Activated effector memory CD4-positive, alpha-beta T cell treated with Interleukin-2 at 50 U/mL for 16 hours (primary cell): ENCODE results near the gene MEOX1.
"Not testable (repeated sequence)": the region's sequence is repeated elsewhere in the genome, so short reads cannot be mapped to it uniquely, and the experiment has no call there.

ENCODE experiments used
- DNase-seq: peaks from one replicate; pipeline ENCODE4 v3.0.0-alpha.2; 2020

Gene MEOX1

DNA sequence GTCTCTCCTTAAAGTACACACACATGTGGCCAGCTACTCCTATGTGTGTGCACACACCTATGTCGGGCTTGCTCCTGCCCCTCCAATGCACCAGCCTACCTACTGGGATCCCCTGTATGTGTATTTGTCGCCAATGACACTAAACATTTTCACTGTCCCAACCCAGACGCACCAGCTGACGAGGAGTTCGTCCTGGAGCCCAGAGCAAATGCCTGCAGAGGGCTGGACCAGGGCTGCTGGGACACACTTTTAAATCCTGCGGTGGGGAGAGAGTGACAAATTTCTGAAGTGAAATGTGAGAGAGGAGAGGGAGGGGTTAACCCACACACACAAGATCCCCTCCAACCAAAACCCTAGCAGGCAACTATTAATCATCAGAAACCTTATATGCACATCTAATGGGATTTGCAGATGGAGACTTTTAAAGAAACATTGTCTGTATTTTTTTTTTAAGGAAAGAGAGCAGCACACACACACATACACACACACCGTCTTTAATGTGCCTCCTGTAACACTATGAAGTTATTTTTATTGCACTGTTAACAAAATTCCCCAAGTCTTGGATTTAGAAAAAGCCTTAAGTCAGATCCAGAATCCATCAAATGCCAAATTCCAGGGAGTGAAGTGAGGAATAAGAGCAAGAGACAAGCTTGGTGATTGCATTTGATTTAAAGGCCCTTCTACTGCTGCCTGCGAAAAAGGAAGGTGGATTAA lies at the start of gene MEOX1:
Gene MEOX1, minus strand, starts transcription at position 224 of the 714 bp plus-strand sequence. CDS start 388 bp downstream, outside the sequence.
- DNase-seq: no peak

DNA sequence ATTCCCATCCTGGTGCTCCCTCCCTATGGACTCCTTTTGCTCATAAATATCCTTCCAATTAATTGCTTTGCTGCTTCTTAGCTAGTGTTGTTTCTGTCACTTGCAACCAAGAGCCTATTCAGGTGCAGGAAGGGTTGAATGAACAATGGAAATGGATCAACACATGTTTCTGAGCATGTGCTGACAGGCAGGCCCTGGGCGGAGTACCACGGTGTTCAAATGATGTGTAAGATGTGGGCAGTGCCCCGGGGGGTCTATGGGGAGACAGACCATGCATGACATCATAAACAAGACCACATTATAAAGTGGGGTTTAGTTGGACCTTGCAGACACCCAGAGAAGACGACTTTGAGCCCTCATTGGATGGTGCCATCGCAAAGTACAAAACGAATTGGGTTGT lies 48.4 kb upstream of the MEOX1 start:
- DNase-seq: no peak

DNA sequence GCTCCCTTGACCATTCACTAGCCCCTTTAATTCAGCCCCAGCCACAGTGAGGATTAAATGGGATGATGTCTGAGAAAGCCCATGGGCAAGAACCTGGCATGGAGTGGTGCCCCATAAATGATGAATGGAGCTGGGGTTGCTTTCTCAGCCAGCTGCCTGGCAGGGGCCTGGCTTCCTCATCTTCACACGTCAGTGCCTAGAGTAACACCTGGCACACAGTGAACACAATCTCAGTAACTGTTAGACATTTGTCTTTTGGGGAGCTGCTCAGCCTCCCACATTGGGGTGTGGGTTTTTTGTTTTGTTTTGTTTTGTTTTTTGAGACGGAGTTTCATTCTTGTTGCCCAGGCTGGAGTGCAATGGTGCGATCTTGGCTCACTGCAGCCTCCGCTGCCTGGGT lies 47.5 kb upstream of the MEOX1 start:
- DNase-seq: no peak

DNA sequence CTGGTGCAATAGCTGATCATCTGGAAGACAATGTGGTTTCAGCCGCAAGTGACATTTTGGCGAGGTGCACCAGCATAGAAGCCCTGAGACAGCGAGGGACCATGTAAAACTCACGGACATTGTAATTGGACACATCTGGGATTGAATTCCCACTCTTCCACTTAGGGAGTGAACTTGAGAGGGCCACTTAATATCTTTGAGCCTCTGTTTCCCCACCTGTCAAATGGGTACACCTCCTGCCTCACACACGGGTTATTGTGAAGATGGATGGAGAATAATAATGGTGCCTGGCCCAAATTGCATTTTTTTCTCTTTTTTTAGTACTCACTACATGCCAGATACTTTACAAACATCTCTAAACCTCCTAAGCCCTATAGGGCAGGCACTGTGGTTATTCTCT lies 45.5 kb upstream of the MEOX1 start:
- DNase-seq: no peak

DNA sequence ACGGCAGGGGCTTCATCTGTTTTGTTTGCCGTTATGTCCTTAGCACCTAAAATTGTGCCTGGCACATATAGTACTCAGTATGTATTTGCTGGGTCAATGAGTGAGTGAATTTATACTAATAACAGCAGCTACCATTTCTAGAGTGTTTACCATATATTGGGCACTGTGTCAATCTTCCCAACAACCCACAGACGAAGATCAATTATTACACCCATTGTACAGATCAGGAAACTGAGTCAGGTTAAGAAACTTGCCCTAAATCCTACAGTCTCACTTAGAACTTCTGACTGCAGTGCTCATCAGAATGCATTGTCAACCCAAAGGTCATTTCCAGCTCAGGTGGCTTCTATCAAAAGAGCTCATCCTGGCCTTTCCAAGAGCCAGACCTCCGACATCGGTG lies 44.5 kb upstream of the MEOX1 start:
- no peak for DNase-seq

- no peak for DNase-seq
Observed at GRCh38 chr17:43703630-43704029, 41.9 kb upstream of the MEOX1 start.

DNA sequence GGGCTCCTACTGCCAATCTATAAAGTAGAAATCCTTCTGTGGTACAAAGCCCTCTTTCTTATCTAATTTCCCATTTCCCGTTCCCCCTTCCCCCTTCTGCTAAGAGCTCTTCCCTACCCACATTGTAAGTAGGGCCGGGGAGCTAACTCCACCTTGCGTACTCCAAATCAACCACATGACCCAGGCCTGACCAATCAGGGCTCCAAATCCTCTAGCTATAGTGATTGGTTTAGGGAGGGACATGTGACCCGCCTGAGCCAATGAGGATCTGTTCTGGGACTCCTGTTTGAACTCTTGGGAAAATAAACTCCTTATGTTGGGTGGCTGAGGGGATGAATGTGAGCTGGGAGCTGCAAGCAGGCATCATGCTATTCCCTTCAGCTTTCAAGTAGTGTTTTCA lies 40.9 kb upstream of the MEOX1 start:
- no peak for DNase-seq

DNA sequence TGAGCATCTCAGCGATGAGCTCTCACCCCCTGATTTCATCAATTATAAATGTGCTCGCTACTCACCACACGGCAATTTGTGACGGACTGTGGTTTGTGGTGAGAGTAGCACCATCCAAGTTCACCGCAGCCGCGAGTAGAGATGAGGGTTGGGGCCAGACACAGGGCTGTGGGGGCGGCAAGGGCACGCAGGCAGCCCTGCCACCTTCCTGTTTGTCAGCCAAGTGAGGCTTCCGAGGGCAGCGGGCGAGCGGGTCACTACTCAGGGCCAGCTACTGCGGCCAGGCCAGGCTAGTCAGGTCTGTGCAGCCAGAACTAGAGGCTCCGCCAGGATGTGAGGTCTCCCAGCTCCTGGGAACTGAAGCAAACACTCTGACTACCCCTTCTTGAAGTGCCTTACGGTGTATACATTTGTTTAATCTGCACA lies 39.6 kb upstream of the MEOX1 start:
- DNase-seq: no peak

- no peak for DNase-seq
Observed at GRCh38 chr17:43699438-43699756, 37.7 kb upstream of the MEOX1 start.

DNA sequence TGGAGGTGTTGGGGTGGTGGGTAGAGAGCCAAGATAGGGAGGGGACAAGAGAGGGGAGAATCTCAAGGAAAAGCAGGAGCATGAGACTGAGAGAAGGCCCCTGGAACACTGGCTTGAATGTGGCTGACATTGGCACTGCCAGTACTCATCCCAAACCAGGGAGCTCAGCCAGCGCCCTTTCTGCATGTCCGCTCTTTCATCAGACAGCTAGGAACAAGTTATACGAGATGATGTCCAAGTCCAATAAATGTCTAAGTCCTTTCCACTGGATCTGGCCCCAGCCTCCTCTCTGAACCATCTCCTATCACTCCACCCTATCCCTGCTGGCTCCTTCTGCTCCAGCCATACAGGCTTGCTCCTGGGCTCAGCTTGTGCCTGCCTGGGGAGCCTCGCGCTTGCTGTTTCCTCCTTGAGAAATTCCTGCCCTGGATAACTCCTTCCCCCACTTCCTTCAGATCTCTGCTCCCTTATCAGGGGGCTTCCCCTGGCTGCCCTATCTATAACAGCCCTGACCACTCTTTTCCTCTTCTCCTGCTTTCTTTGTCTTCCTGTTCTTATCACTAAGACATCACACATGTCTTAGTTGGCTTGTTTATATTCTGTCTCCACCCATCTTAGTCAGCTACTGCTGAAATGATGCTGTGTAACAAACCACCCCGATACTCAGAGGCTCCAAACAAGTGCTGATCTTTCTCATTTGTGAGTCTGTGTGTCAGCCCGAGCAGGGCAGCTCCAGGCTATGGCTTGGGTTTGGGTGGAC lies 37.1 kb upstream of the MEOX1 start:
- no peak for DNase-seq

DNA sequence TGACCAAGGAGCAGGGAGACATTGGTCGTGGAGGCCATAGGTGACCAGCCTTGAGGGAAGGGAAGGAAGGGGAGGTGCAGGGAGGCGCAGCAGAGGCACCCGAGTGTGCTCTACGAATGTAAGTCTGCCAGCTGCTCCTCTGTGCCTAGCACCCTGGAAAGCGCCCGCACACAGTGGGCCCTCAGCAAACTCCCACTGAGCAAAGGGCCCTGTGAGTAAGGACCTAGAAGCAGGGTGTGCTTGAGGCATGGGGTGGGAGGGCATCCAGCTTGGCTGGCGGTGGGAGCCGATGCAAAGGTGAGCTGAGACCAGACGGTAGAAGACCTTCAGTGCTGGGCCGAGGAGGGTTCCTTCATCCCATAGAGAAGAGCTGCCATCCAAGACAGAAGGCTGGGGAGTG lies 36.2 kb upstream of the MEOX1 start:
- no peak for DNase-seq

DNA sequence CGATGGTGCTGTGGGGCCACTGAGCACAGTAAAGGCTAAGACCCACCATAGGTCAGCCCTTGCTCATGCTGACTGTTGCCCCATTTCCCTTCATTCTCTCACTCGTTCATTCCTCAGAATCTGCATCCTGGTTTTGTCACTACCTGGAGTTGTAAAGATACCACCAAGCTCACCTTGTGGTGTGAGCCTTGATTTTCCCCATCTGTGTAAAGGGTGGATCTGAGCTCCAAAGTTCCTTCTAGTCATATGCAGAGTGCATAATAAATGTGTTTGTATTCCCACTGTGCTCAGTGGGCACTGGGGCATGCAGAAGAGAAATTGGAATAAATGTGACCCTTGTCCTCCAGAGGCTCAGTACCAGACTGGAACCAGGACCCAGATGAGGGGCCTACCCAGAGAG lies 35.2 kb upstream of the MEOX1 start:
- DNase-seq: no peak

- DNase-seq: no peak
Observed at GRCh38 chr17:43695970-43696865, 34.5 kb upstream of the MEOX1 start.

GRCh38 chr17:43694081-43694870 lies 32.6 kb upstream of the MEOX1 start:
- DNase-seq: peak; percentile 51

- no peak for DNase-seq
Observed at GRCh38 chr17:43691317-43691693, 29.6 kb upstream of the MEOX1 start.

DNA sequence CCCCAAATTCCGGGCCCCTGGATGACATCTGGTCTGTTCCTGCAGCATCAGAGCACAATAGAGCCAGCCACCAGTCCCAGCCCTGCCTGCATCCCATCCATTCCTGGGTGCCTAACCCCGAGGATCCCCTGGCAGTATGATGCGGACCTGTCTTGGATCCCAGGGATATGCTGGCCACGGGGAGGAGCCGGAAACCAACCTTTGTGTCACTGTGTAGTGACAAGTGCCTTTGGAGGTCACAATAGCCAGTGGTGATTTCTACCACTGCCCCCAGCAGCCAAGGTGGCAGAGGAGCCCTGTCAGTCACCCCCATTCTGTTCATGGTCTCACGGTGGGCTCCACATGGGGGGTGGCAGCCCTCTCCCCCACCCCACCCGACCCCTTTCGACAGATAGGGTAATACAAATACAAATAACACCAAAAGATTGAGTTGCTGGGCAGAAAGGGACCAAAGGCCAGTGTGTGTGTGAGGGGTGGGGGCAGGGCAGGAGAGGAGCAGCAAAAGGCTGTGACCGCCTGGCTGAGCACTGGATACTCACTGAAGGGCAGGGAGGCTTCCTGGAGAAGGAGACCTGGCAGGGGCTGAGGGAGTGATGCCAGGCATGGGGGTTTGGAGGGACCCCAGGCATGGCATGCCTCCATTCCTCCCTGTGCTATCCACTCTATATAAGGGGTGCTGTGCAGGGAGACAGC lies 29.0 kb upstream of the MEOX1 start:
- no peak for DNase-seq

DNA sequence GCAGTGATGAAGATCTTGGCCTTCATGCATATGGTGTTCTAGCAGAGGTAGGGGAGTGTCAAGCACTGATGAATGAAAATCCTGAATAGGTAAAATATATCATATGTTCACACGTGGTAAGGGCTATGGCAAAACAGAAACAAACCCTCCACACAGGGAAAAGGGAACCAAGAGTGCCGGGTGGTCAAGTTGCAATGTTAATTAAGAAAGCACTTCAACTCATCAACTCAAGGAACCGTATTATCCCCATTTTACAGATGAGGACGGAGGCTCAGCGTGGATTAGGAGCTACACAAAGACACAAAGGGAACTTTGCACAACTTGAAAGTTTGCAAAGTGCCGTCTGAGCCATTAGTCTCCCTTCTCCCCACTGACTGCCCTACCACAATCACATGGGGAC lies 28.1 kb upstream of the MEOX1 start:
- no peak for DNase-seq

DNA sequence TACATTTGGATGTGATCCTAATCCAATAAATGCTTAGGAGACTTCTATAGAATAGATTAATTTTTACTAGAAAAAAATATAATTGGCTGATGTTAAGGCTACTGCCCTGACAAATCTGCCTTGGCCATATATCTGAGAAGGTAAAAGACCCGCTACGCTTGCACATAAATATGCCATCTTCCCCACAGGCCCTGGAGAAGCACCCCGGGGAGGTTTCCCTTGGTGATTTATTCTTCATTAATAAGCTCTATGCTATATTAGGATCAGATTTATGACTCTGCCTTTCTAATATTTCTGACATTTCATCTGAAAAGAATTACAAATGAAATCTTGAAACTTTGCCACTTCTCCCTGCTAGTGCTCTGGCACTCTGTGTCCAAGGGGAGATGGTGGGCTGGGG lies 27.4 kb upstream of the MEOX1 start:
- no peak for DNase-seq

DNA sequence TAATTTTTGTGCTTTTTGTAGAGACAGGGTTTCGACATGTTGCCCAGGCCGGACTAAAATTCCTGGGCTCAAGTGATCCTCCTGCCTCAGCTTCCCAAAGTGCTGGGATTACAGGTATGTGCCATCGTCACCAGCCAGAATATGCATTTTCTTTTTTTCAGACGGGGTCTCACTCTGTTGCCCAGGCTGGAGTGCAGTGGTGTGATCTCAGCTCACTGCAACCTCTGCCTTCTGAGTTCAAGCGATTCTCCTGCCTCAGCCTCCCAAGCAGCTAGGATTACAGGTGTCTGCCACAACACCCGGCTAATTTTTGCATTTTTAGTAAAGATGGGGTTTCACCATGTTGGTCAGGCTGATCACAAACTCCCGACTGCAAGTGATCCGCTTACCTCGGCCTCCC lies 25.2 kb upstream of the MEOX1 start:
- DNase-seq: not testable (repeated sequence)

- no peak for DNase-seq
Observed at GRCh38 chr17:43683928-43684653, 22.4 kb upstream of the MEOX1 start.

DNA sequence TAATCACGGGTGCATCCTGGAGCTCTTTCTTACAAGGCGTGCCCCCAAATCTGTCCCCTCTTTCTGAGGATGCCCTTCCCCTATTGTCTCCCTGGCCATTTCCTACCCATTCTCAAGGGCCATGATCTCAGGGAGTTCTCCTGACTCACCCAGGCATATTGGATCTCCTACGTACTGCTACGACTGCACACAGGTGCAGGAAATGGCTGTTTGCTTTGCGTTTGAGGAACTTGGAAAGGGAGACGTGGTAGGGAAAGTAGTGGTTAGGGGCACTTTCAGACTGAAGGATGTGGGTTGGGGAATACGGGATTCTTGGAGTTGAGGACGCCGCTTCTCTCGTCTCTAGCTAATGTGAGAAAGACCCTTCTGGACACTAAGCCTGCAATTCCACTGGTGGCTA lies 18.7 kb upstream of the MEOX1 start:
- DNase-seq: no peak

DNA sequence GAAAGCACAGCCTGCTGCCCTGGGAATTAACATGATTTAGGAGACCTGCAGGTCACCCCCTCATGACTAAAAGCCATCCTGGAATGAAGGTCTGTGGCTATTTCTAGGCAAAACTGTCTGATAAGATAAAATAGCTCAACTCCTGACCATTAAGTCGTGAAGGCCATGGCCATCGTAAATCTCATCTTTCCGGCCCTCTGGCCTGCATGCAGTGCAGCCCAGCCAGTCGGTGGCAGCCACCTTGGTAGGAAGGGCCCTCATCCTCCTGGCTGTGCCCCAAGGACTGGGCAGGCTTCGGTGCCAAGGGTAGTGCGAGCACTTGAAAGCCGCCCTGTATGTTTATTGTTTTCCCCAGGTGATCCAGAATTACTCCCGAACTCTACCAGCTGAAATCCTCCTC lies 18.2 kb upstream of the MEOX1 start:
- no peak for DNase-seq
